T-helper 17 cell (primary cell): ENCODE data around the gene KBTBD12. TPM values are rescaled to one million over a fixed set of nuclear protein-coding genes. Genes with fewer than 3 reads are reported as not detected.

Source experiments
- ATAC-seq: fragments of 150-1000 bp; cut with Tn5 transposase; 2 replicates; pipeline ENCODE4 v1.10.0; 2021; ENCODE audit warnings: mild to moderate bottlenecking, moderate library complexity
- DNase-seq, 3 donors: peaks; one replicate each; pipeline versions ENCODE4 v3.0.0 to v3.0.0-alpha.2; 2020 to 2021
- H3K9me3 ChIP-seq: one replicate; pipeline ENCODE4 v1.7.0; 2013; ENCODE audit warnings: low read length, mild to moderate bottlenecking; ENCODE audit not compliant: control insufficient read depth, poor library complexity, severe bottlenecking
- H3K27ac Mint-ChIP-seq: one replicate; pipeline ENCODE4 v1.8.0; 2022; ENCODE audit warnings: mild to moderate bottlenecking, moderate library complexity, mixed read lengths
- H3K27me3 Mint-ChIP-seq: one replicate; pipeline ENCODE4 v1.8.0; 2022; ENCODE audit warnings: mixed read lengths
- H3K36me3 Mint-ChIP-seq: one replicate; pipeline ENCODE4 v1.8.0; 2022; ENCODE audit warnings: low read depth, mixed read lengths
- H3K4me1 Mint-ChIP-seq: one replicate; pipeline ENCODE4 v1.8.0; 2022; ENCODE audit warnings: mild to moderate bottlenecking, mixed read lengths
- H3K4me3 Mint-ChIP-seq: one replicate; pipeline ENCODE4 v1.8.0; 2022; ENCODE audit warnings: mild to moderate bottlenecking, moderate library complexity, mixed read lengths
- total RNA-seq, 4 donors: library from RNA in 2 of 4; stranded (reverse) in 2 of 4; gene quantifications; one replicate each; pipeline ENCODE4 v1.2.3 and lab custom pipeline; 2022 to 2026

KBTBD12 gene
- total RNA-seq, 2 donors from 2014 or later = 0.50 TPM; not detected in 1

GRCh38 chr3:128036119-128036518 lies 121.1 kb downstream of the KBTBD12 start:
- H3K9me3 ChIP-seq = no peaks in the 10 kb centered on the region
- DNase-seq (no peak), ATAC-seq (no peak)
- Mint-ChIP-seq H3K4me3 (no peak overlapping the region), H3K27me3 (peaks cover 10% of the 10 kb centered on the region), H3K36me3 (no peaks in the 10 kb centered on the region), H3K27ac (no peak overlapping the region), H3K4me1 (no peaks in the 10 kb centered on the region)

Other genes with a start within 250 kb of the KBTBD12 start
- 10 to 100 TPM; 88.6 to 95.2 TPM for gene ABTB1, start 242.3 kb upstream of the KBTBD12 start, total RNA-seq
- gene MGLL, start 92.7 kb upstream of the KBTBD12 start, total RNA-seq = 10 to 100 TPM in 1 of 2 donors, 1 to 10 TPM in 1; 3.3 to 28.7 TPM
- 100 to 1,000 TPM; 162 to 181 TPM for gene SEC61A1, start 137.2 kb downstream of the KBTBD12 start, total RNA-seq
- gene RUVBL1, start 208.6 kb downstream of the KBTBD12 start, total RNA-seq = 10 to 100 TPM; 18.5 to 21.3 TPM
- 10 to 100 TPM; 14.0 to 14.7 TPM for gene EEFSEC, start 238.2 kb downstream of the KBTBD12 start, total RNA-seq